ENCODE measurements around the gene IPO4. TPM values are rescaled to one million over a fixed set of nuclear protein-coding genes. Genes with fewer than 3 reads are reported as not detected.

Gene IPO4
- total and polyA plus RNA-seq, 2 of the 8 experiments (the other 6 are each of a cell fraction or from before 2014, with no cell fraction given), result 55.5 to 108 TPM

GRCh38 chr14:24136684-24137528 is 51.7 kb downstream of the IPO4 start (continued):
- no peak for TF ChIP-seq SP2 (IDR thresholded peaks at IDR 0.05; ENCODE audit: low read length)
- TF ChIP-seq ATF2 (IDR thresholded peaks at IDR 0.05; ENCODE audit: low read length), result no peak
- no peak for TF ChIP-seq CBX8 (IDR thresholded peaks at IDR 0.05; ENCODE audit: borderline replicate concordance, low read depth, low read length)
- TF ChIP-seq SUZ12 (IDR thresholded peaks at IDR 0.05; ENCODE audit: low read length), result no peak
- no peak for TF ChIP-seq RNF2 (IDR thresholded peaks at IDR 0.05; ENCODE audit: borderline replicate concordance, low read depth, low read length, missing control alignments, poor library complexity, severe bottlenecking)
- TF ChIP-seq EGR1 (IDR thresholded peaks at IDR 0.05; ENCODE audit: borderline replicate concordance, low read depth, low read length), result no peak
- no peak for TF ChIP-seq MAX (IDR thresholded peaks at IDR 0.05)
- no peak for TF ChIP-seq SAP30 (IDR thresholded peaks at IDR 0.05; ENCODE audit: insufficient read depth, insufficient replicate concordance, low read length)
- TF ChIP-seq POLR2A (IDR thresholded peaks at IDR 0.05; ENCODE audit: control extremely low read depth in 1 of 2, low read depth in 2 of 2, low read length in 2 of 2), result no peak
- TF ChIP-seq SP1 (IDR thresholded peaks at IDR 0.05; ENCODE audit: low read depth, low read length), result no peak

Measured in H1 (cell line).